ENCODE data around the gene HDAC4.

Gene HDAC4

GRCh38 chr2:239294571-239295054 lies 106.2 kb downstream of the HDAC4 start:
- no peak for DNase-seq (ENCODE audit: low spot score)

- DNase-seq (ENCODE audit: low spot score) = no peak
Observed at GRCh38 chr2:239293775-239294430, 106.9 kb downstream of the HDAC4 start.

- DNase-seq (ENCODE audit: low spot score) = no peak
Observed at GRCh38 chr2:239292959-239293774, 107.7 kb downstream of the HDAC4 start.

GRCh38 chr2:239292531-239292930 lies 108.3 kb downstream of the HDAC4 start:
- DNase-seq (ENCODE audit: low spot score) = no peak

GRCh38 chr2:239291475-239292350 lies 109.1 kb downstream of the HDAC4 start:
- no peak for DNase-seq (ENCODE audit: low spot score)

- peak; percentile 54 for DNase-seq (ENCODE audit: low spot score)
Observed at GRCh38 chr2:239290618-239291474, 110.0 kb downstream of the HDAC4 start.

DNA sequence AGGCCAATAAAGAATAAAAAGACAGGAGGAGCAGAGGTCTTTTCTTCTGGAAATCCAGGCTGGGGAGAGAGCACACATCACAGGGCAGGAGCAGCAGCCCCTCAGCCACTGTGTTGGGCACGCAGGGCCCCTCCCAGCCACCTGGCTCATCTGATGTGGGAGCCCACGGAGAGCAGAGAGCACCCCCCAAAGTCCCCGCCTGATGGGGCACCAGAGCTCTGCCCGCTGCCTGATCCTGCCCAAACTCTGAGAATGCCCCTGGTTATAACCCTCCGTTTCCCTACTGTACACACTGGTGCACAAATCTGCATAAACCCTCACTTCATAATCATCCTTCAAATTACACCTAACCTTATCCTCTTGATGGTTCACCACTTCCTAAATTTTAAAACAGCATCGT lies 111.3 kb downstream of the HDAC4 start:
- DNase-seq (ENCODE audit: low spot score) = no peak

- DNase-seq (ENCODE audit: low spot score) = no peak
Observed at GRCh38 chr2:239288951-239289511, 111.8 kb downstream of the HDAC4 start.

DNA sequence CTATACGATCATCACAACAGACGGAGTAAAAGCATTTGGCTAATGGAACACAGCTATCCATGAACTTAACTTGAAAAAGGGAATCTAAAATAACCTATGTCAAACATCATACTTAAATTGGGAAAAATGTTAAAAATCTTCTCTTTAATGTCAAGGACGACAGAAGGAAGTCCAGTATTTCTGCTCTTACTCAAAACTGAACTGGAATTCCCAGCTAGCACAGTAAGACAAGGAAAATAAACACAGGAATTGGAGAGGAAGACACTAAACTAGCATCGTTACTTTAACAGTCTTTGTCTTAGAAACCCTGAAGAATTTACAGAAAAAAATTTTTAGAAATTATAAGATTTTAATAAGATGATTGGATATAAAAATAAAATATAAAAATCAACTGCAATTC lies 112.6 kb downstream of the HDAC4 start:
- DNase-seq (ENCODE audit: low spot score) = no peak

GRCh38 chr2:239287461-239287860 lies 113.4 kb downstream of the HDAC4 start:
- DNase-seq (ENCODE audit: low spot score) = no peak

GRCh38 chr2:239286901-239287300 lies 113.9 kb downstream of the HDAC4 start:
- no peak for DNase-seq (ENCODE audit: low spot score)

- no peak for DNase-seq (ENCODE audit: low spot score)
Observed at GRCh38 chr2:239285932-239286230, 114.9 kb downstream of the HDAC4 start.

- DNase-seq (ENCODE audit: low spot score) = no peak
Observed at GRCh38 chr2:239285071-239285931, 115.5 kb downstream of the HDAC4 start.

GRCh38 chr2:239283961-239284795 lies 116.6 kb downstream of the HDAC4 start:
- no peak for DNase-seq (ENCODE audit: low spot score)

DNA sequence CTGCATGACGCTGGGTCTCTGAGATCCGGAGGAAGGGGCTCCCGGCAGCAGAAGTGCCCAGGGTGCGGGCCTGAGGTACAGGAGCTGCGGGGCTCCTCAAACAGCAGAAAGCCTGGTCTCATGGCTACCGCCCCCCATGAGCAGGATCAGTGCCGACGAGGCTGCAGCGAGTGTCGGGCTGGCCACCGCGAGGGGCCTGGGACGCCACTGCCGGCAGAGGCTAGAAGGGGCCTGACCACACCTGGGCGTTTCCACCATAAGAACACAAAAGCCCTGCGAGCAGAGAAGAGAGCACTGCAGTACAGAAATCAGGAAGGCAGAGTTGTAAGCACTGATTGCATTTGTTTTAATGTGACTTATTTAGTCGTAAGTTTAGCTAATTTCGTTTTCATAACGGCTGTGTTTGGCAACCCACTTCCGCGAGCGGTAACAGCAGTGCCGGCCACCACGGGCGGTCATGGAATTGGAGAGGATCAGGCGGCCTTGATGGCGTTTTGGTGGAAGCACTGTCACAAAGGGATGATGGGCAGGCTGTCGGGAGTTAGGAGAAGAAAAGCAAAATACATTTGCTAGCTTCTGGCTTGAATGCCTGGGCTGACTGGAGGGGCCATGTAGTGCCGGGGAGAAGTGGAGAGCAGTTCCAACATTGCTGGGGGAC lies 117.4 kb downstream of the HDAC4 start:
- no peak for DNase-seq (ENCODE audit: low spot score)

- no peak for DNase-seq (ENCODE audit: low spot score)
Observed at GRCh38 chr2:239282448-239283287, 118.2 kb downstream of the HDAC4 start.

DNA sequence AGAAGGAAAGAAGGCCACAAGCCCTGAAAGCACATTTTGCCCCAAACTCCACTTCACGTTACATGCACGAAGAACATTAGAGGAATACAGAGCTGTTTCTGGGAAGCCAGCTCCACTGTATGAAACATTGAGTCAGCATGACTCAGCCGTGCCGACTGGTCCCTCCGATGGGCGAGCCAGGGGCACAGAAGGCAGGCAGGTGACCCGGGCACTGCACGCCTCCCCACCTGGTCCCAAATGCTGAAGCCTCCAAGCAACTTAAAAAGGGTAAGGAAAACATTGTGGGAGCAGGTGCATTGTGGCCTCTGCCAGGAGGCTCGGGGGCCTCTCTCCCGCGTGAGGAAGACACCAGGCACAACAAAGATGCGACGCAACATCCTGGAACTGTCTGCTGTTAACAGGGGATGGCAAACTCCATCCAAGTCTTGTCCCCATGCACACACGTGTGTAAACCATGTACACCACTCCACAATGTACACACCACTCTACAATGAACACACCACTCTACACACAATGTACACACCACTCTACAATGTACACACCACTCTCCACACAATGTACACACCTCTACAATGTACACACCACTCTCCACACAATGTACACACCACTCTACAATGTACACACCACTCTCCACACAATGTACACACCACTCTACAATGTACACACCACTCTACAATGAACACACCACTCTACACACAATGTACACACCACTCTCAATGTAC lies 120.4 kb downstream of the HDAC4 start:
- peak; percentile 73 for DNase-seq (ENCODE audit: low spot score)

Measured in AG08396 (cell line).